GM12878 (cell line): Measurements from ENCODE around the gene VDR. TPM values are rescaled to one million over a fixed set of nuclear protein-coding genes. Genes with fewer than 3 reads are reported as not detected.

Source experiments
- ATAC-seq: fragments of 200-7000 bp; cut with Tn5 transposase; 3 replicates; pipeline ENCODE4 v1.9.1; 2020; ENCODE audit warnings: mild to moderate bottlenecking, moderate library complexity
- BruUV-seq: library from RNA; stranded (reverse); fragments of 400-500 nt; replicated peaks from 2 replicates; lab custom pipeline; 2021; lab: Mats Ljungman, UMichigan
- CTCF ChIA-PET: fragments of 300-600 bp; sonication (Branson Sonifier 250); formaldehyde crosslinking; extraction: SDS; loops from one replicate; lab custom pipeline; 2021; ENCODE audit warnings: inconsistent platforms; lab: Yijun Ruan, JAX
- POLR2A ChIA-PET: fragments of 350-600 bp; formaldehyde crosslinking; extraction: SDS; loops from one replicate; lab custom pipeline; 2021; ENCODE audit warnings: inconsistent platforms; lab: Charles Lee
- RAD21 ChIA-PET: fragments of 300-600 bp; sonication (Branson Sonifier 250); formaldehyde crosslinking; loops from one replicate; lab custom pipeline; 2023; ENCODE audit warnings: antibody characterized with exemption; ENCODE audit not compliant: unreplicated experiment; lab: Charles Lee
- SMC1A ChIA-PET: fragments of 300-600 bp; sonication (Branson Sonifier 250); formaldehyde crosslinking; loops from one replicate; lab custom pipeline; 2023; ENCODE audit not compliant: unreplicated experiment, uncharacterized antibody; lab: Charles Lee
- DNase-seq: peaks from one replicate; pipeline ENCODE4 v3.0.0-alpha.2; 2011; ENCODE audit warnings: low read depth, low spot score
- FAIRE-seq: peaks from 3 replicates; lab custom pipeline; 2011; peaks lifted over from hg19 to GRCh38; lab: Jason Lieb, UNC
- H2AFZ ChIP-seq: 2 replicates; pipeline ENCODE4 v1.6.0; 2011; ENCODE audit warnings: low read depth, low read length, control low read depth; ENCODE audit not compliant: control insufficient read depth
- H3K27ac ChIP-seq: 2 replicates; pipeline ENCODE4 v1.5.1; 2011; ENCODE audit warnings: control low read depth; ENCODE audit not compliant: control insufficient read depth, insufficient read depth
- H3K27me3 ChIP-seq, 2 experiments: replicated peaks in 1 of 2; 2 replicates each; pipeline versions ENCODE4 v1.6.0 to v1.6.1; 2011; ENCODE audit warnings: low read length in 1 of 2; ENCODE audit not compliant: control insufficient read depth in 2 of 2, insufficient read depth in 2 of 2
- H3K36me3 ChIP-seq, 2 experiments: 2 replicates each; pipeline ENCODE4 v1.5.1; 2011; ENCODE audit warnings: low read length in 1 of 2; ENCODE audit not compliant: control insufficient read depth in 2 of 2, insufficient read depth in 2 of 2
- H3K4me1 ChIP-seq: 2 replicates; pipeline ENCODE4 v1.6.1; 2011; ENCODE audit warnings: mild to moderate bottlenecking, low read length, moderate library complexity, mixed read lengths; ENCODE audit not compliant: control insufficient read depth, insufficient read depth
- H3K4me2 ChIP-seq: 2 replicates; pipeline ENCODE4 v1.6.0; 2011; ENCODE audit warnings: control low read depth; ENCODE audit not compliant: control insufficient read depth, insufficient read depth
- H3K4me3 ChIP-seq: fragments of 200-600 bp; sonication (generic); 2 replicates; pipeline ENCODE4 v1.5.1; 2016
- H3K79me2 ChIP-seq: 2 replicates; pipeline ENCODE4 v1.6.0; 2011; ENCODE audit warnings: low read length; ENCODE audit not compliant: control insufficient read depth, insufficient read depth
- H3K9ac ChIP-seq: 2 replicates; pipeline ENCODE4 v1.8.0; 2011; ENCODE audit warnings: low read length, control low read depth, mixed read lengths; ENCODE audit not compliant: control insufficient read depth, insufficient read depth
- H3K9me3 ChIP-seq: replicated peaks from 3 replicates; pipeline ENCODE4 v1.5.1; 2011; ENCODE audit warnings: mild to moderate bottlenecking, low read length; ENCODE audit not compliant: control insufficient read depth, insufficient read depth
- H4K20me1 ChIP-seq: 2 replicates; pipeline ENCODE4 v1.6.0; 2011; ENCODE audit not compliant: control insufficient read depth, insufficient read depth
- BMI1 ChIP-seq: fragments of 450-650 bp; IDR thresholded peaks from 2 replicates; pipeline ENCODE4 v1.6.1; 2016; ENCODE audit warnings: mild to moderate bottlenecking, moderate library complexity, borderline replicate concordance
- CHD2 ChIP-seq: IDR thresholded peaks from 2 replicates; pipeline ENCODE4 v1.6.1; 2011; ENCODE audit warnings: low read depth, low read length, improper control_type of control experiment, borderline replicate concordance
- CHD4 ChIP-seq: fragments of 200-600 bp; sonication (generic); IDR thresholded peaks from 2 replicates; pipeline ENCODE4 v1.6.1; 2016; ENCODE audit warnings: mild to moderate bottlenecking
- KAT2A ChIP-seq: conservative IDR thresholded peaks from 2 replicates; pipeline ENCODE4 v1.6.1; 2011; ENCODE audit warnings: low read depth, low read length; ENCODE audit not compliant: control insufficient read depth
- POLR2AphosphoS5 ChIP-seq: IDR thresholded peaks from 2 replicates; pipeline ENCODE4 v1.6.1; 2011; ENCODE audit warnings: mild to moderate bottlenecking, low read length, inconsistent platforms
- SMAD1 ChIP-seq: fragments of 450-650 bp; IDR thresholded peaks from 2 replicates; pipeline ENCODE4 v1.6.1; 2018; ENCODE audit warnings: mild to moderate bottlenecking, low read depth; ENCODE audit not compliant: partially characterized antibody
- SMARCA5 ChIP-seq: fragments of 450-650 bp; IDR thresholded peaks from 2 replicates; pipeline ENCODE4 v1.6.1; 2017; ENCODE audit warnings: mild to moderate bottlenecking
- STAT3 ChIP-seq: IDR thresholded peaks from 2 replicates; pipeline ENCODE4 v1.6.1; 2011; ENCODE audit warnings: low read depth, low read length, improper control_type of control experiment
- SUPT20H ChIP-seq: IDR thresholded peaks from 2 replicates; pipeline ENCODE4 v1.6.1; 2011; ENCODE audit warnings: low read depth, mild to moderate bottlenecking, low read length, moderate library complexity, borderline replicate concordance; ENCODE audit not compliant: control insufficient read depth
- WGBS: methylation state at CpG from one replicate; pipeline ENCODE4 v1.1.6; 2016; ENCODE audit warnings: low lambda C conversion rate; ENCODE audit not compliant: insufficient replicate concordance, insufficient coverage; ENCODE audit errors: missing lambda C conversion rate; 5-methylcytosine and 5-hydroxymethylcytosine counted together
- in situ Hi-C: fragments of 300-500 bp; cut with MboI; formaldehyde crosslinking; loops from 9 replicates; pipeline ENCODE4 v1.14.3; 2018; ENCODE audit warnings: mixed read lengths
- intact Hi-C: fragments of 100-400 bp; cut with micrococcal nuclease; formaldehyde crosslinking; loops from one replicate; pipeline ENCODE4 v1.14.2; 2022; ENCODE audit not compliant: unreplicated experiment
- polyA plus RNA-seq, 11 experiments: library from polyadenylated mRNA; depleted of rRNA in 4 of 11; unstranded in 6 of 11; stranded (reverse) in 5 of 11; fragments of >200 nt; fragmentation: Nextera tagmentation in 4 of 11; fragmentation: Illumina TruSeq in 1 of 11; extraction: Ambion mirVana in 4 of 11; extraction: Trizol in 1 of 11; gene quantifications; 1 replicate in 1 of 11; 2 replicates in 10 of 11; pipeline versions ENCODE4 v1.2.1 to v1.2.3, GENCODE V29; 2011 to 2016; ENCODE audit warnings: inconsistent platforms in 2 of 11, missing spikeins in 2 of 11, low read depth in 1 of 11
- total RNA-seq, 4 experiments: library from RNA; depleted of rRNA in 3 of 4; stranded (reverse); fragments of >200 nt in 3 of 4; fragmentation: Illumina TruSeq in 1 of 4; extraction: Trizol in 1 of 4; gene quantifications; 2 replicates each; pipeline versions ENCODE4 v1.2.1 to v1.2.3, GENCODE V29; 2013 to 2021
- TF ChIP-seq, protein P1 (sequence below): fragments of 150-350 bp; IDR thresholded peaks from 2 replicates; pipeline ENCODE4 v1.6.1; 2014; ENCODE audit warnings: mild to moderate bottlenecking, low read depth, low read length
- TF ChIP-seq, protein P2 (sequence below): fragments of 450-650 bp; IDR thresholded peaks from 2 replicates; pipeline ENCODE4 v1.6.1; 2017; ENCODE audit warnings: mild to moderate bottlenecking, moderate library complexity

Gene VDR
- total and polyA plus RNA-seq, 10 of the 15 experiments (the other 5 are each of a cell fraction or from before 2014, with no cell fraction given) = 0.27 to 7.9 (median 3.0) TPM

DNA sequence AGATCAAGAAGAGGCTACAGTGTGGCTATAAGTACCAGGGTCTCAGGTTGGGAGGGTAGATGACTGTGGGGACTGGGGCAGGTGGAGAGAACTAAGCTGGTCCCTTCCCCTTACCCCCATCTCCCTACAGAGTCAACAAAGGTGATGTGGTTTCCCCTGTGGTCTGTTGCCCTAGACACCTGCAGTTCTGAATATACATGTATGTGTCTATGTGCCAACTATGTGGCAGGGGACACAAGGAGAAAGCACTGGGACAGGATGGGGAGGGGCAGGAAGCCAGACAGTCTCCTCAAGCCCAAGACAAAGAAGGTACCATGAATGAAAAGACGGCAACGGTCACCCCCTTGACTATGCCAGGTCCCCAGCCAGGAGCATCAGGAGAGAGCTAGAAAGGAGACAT is 80.6 kb downstream of the VDR start:
- intact Hi-C loops = no loop called here
- TF ChIP-seq, protein P1, sequence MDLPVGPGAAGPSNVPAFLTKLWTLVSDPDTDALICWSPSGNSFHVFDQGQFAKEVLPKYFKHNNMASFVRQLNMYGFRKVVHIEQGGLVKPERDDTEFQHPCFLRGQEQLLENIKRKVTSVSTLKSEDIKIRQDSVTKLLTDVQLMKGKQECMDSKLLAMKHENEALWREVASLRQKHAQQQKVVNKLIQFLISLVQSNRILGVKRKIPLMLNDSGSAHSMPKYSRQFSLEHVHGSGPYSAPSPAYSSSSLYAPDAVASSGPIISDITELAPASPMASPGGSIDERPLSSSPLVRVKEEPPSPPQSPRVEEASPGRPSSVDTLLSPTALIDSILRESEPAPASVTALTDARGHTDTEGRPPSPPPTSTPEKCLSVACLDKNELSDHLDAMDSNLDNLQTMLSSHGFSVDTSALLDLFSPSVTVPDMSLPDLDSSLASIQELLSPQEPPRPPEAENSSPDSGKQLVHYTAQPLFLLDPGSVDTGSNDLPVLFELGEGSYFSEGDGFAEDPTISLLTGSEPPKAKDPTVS = no peak
- TF ChIP-seq POLR2AphosphoS5 = no peak
- no peak for TF ChIP-seq SUPT20H
- TF ChIP-seq SMARCA5 = no peak
- no peak for TF ChIP-seq BMI1
- no peak for TF ChIP-seq CHD2
- no peak for TF ChIP-seq CHD4
- TF ChIP-seq STAT3 = no peak
- TF ChIP-seq KAT2A = no peak
- TF ChIP-seq, protein P2, sequence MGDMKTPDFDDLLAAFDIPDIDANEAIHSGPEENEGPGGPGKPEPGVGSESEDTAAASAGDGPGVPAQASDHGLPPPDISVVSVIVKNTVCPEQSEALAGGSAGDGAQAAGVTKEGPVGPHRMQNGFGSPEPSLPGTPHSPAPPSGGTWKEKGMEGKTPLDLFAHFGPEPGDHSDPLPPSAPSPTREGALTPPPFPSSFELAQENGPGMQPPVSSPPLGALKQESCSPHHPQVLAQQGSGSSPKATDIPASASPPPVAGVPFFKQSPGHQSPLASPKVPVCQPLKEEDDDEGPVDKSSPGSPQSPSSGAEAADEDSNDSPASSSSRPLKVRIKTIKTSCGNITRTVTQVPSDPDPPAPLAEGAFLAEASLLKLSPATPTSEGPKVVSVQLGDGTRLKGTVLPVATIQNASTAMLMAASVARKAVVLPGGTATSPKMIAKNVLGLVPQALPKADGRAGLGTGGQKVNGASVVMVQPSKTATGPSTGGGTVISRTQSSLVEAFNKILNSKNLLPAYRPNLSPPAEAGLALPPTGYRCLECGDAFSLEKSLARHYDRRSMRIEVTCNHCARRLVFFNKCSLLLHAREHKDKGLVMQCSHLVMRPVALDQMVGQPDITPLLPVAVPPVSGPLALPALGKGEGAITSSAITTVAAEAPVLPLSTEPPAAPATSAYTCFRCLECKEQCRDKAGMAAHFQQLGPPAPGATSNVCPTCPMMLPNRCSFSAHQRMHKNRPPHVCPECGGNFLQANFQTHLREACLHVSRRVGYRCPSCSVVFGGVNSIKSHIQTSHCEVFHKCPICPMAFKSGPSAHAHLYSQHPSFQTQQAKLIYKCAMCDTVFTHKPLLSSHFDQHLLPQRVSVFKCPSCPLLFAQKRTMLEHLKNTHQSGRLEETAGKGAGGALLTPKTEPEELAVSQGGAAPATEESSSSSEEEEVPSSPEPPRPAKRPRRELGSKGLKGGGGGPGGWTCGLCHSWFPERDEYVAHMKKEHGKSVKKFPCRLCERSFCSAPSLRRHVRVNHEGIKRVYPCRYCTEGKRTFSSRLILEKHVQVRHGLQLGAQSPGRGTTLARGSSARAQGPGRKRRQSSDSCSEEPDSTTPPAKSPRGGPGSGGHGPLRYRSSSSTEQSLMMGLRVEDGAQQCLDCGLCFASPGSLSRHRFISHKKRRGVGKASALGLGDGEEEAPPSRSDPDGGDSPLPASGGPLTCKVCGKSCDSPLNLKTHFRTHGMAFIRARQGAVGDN = no peak
- TF ChIP-seq SMAD1 = no peak
- TF ChIP-seq, all 136 proteins: peak for 0
- no peak for FAIRE-seq
- Histone ChIP-seq H3K9me3 (no peaks in the 10 kb centered on the region), H3K4me1 (peaks cover 29% of the 10 kb centered on the region), H3K79me2 (no peaks in the 10 kb centered on the region), H3K4me2 (no peak overlapping the region), H3K4me3 (no peak overlapping the region), H3K9ac (no peak overlapping the region), H4K20me1 (no peaks in the 10 kb centered on the region), H2AFZ (no peak overlapping the region), H3K27me3 (peaks cover 0 to 4% of the 10 kb centered on the region in 2 experiments; a peak in 3 of 4 replicates), H3K36me3 (no peaks in the 10 kb centered on the region), H3K27ac (no peak overlapping the region)
- 74% methylated on average over 2 of the region's 2 CpGs for WGBS
- SMC1A ChIA-PET = interaction anchor here (0.9 kb wide), 1 partner anchor 18 kb away, joined by 4 read pairs; no protein-coding TSS in a partner anchor
- no peak for ATAC-seq
- no TSS peak for BruUV-seq
- DNase-seq = no peak
- RAD21 ChIA-PET = no interaction called here
- CTCF ChIA-PET = no interaction called here
- in situ Hi-C loops = no loop called here
- POLR2A ChIA-PET = interaction anchor here (0.9 kb wide), 1 partner anchor 9 kb away, joined by 4 read pairs; no protein-coding TSS in a partner anchor
